ENCODE measurements around the gene LRRC8C. TPM values are rescaled to one million over a fixed set of nuclear protein-coding genes. Genes with fewer than 3 reads are reported as not detected.

LRRC8C gene
- total and polyA plus RNA-seq, 2 experiments from 2014 or later, result 0.89 to 3.9 TPM

DNA sequence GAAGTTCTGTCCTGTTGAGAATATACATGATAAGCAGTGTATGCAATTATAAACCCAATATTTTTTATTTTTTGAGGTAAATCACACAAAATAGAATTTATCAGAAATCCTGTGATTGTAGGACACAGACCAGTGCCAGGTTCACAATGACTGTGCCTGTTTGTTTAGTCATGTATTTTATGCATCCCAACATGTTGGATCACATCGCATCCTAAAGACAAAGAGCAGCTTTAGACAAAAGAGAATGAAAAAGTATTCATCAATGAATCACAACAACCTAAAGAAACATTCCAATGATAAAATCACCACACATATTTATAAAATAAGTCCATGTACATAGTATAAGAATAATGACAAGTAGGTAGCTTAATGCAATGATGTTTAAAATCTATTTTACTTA, 134.7 kb downstream of the LRRC8C start:
- Histone ChIP-seq H3K27me3 (ENCODE audit: insufficient read depth) (peaks cover 22% of the 10 kb centered on the region), H4K20me1 (replicated peaks; ENCODE audit: insufficient read depth) (no peaks in the 10 kb centered on the region), H3K79me2 (replicated peaks; ENCODE audit: insufficient read depth) (no peaks in the 10 kb centered on the region), H3K4me1 (ENCODE audit: insufficient read depth) (no peaks in the 10 kb centered on the region), H3F3A (replicated peaks; ENCODE audit: low read depth) (0 out of 2 replicates have a peak, but pooled peaks cover 4% of the 10 kb centered on the region), H3K36me3 (ENCODE audit: insufficient read depth) (no peaks in the 10 kb centered on the region), H3K4me2 (no peak overlapping the region), H3K27ac (ENCODE audit: low read depth) (no peak overlapping the region), H3K4me3 (no peak overlapping the region), H2AFZ (no peak overlapping the region), H3K9me2 (ENCODE audit: insufficient read depth) (no peaks in the 10 kb centered on the region)
- Mint-ChIP-seq H3K36me3 (ENCODE audit: low read depth) (no peaks in the 10 kb centered on the region), H3K27me3 (ENCODE audit: insufficient read depth, low read depth, poor library complexity) (peaks cover 14% of the 10 kb centered on the region), H3K4me3 (no peak overlapping the region), H3K4me1 (peaks cover 9% of the 10 kb centered on the region; the same call in 2 of the 3 replicates), H3K9me3 (no peaks in the 10 kb centered on the region), H3K27ac (no peak overlapping the region)
- ATAC-seq (no peak), DNase-seq (ENCODE audit: low spot score) (no peak)
- TF ChIP-seq JUNB (IDR thresholded peaks at IDR 0.05; ENCODE audit: unreplicated experiment) (no peak), EZH2 (IDR thresholded peaks at IDR 0.05; ENCODE audit: low read depth, unreplicated experiment) (no peak), ZNF114 (CRISPR knock-in tag; IDR thresholded peaks at IDR 0.05) (no peak), CREB1 (CRISPR knock-in tag; IDR thresholded peaks at IDR 0.05; ENCODE audit: low read depth) (no peak), POLR2AphosphoS5 (IDR thresholded peaks at IDR 0.05; ENCODE audit: low read depth) (no peak), STAT1 (IDR thresholded peaks at IDR 0.05; ENCODE audit: unreplicated experiment) (no peak), NANOG (IDR thresholded peaks at IDR 0.05; ENCODE audit: borderline replicate concordance) (no peak), EZH2phosphoT487 (IDR thresholded peaks at IDR 0.05; ENCODE audit: unreplicated experiment) (no peak), ZNF331 (CRISPR knock-in tag; IDR thresholded peaks at IDR 0.05; ENCODE audit: low read depth) (no peak)
- TF ChIP-seq, protein P1, sequence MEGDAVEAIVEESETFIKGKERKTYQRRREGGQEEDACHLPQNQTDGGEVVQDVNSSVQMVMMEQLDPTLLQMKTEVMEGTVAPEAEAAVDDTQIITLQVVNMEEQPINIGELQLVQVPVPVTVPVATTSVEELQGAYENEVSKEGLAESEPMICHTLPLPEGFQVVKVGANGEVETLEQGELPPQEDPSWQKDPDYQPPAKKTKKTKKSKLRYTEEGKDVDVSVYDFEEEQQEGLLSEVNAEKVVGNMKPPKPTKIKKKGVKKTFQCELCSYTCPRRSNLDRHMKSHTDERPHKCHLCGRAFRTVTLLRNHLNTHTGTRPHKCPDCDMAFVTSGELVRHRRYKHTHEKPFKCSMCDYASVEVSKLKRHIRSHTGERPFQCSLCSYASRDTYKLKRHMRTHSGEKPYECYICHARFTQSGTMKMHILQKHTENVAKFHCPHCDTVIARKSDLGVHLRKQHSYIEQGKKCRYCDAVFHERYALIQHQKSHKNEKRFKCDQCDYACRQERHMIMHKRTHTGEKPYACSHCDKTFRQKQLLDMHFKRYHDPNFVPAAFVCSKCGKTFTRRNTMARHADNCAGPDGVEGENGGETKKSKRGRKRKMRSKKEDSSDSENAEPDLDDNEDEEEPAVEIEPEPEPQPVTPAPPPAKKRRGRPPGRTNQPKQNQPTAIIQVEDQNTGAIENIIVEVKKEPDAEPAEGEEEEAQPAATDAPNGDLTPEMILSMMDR (conservative IDR thresholded peaks at IDR 0.05; ENCODE audit: low read depth in 2 of 2), result no peak
- TF ChIP-seq, protein P2, sequence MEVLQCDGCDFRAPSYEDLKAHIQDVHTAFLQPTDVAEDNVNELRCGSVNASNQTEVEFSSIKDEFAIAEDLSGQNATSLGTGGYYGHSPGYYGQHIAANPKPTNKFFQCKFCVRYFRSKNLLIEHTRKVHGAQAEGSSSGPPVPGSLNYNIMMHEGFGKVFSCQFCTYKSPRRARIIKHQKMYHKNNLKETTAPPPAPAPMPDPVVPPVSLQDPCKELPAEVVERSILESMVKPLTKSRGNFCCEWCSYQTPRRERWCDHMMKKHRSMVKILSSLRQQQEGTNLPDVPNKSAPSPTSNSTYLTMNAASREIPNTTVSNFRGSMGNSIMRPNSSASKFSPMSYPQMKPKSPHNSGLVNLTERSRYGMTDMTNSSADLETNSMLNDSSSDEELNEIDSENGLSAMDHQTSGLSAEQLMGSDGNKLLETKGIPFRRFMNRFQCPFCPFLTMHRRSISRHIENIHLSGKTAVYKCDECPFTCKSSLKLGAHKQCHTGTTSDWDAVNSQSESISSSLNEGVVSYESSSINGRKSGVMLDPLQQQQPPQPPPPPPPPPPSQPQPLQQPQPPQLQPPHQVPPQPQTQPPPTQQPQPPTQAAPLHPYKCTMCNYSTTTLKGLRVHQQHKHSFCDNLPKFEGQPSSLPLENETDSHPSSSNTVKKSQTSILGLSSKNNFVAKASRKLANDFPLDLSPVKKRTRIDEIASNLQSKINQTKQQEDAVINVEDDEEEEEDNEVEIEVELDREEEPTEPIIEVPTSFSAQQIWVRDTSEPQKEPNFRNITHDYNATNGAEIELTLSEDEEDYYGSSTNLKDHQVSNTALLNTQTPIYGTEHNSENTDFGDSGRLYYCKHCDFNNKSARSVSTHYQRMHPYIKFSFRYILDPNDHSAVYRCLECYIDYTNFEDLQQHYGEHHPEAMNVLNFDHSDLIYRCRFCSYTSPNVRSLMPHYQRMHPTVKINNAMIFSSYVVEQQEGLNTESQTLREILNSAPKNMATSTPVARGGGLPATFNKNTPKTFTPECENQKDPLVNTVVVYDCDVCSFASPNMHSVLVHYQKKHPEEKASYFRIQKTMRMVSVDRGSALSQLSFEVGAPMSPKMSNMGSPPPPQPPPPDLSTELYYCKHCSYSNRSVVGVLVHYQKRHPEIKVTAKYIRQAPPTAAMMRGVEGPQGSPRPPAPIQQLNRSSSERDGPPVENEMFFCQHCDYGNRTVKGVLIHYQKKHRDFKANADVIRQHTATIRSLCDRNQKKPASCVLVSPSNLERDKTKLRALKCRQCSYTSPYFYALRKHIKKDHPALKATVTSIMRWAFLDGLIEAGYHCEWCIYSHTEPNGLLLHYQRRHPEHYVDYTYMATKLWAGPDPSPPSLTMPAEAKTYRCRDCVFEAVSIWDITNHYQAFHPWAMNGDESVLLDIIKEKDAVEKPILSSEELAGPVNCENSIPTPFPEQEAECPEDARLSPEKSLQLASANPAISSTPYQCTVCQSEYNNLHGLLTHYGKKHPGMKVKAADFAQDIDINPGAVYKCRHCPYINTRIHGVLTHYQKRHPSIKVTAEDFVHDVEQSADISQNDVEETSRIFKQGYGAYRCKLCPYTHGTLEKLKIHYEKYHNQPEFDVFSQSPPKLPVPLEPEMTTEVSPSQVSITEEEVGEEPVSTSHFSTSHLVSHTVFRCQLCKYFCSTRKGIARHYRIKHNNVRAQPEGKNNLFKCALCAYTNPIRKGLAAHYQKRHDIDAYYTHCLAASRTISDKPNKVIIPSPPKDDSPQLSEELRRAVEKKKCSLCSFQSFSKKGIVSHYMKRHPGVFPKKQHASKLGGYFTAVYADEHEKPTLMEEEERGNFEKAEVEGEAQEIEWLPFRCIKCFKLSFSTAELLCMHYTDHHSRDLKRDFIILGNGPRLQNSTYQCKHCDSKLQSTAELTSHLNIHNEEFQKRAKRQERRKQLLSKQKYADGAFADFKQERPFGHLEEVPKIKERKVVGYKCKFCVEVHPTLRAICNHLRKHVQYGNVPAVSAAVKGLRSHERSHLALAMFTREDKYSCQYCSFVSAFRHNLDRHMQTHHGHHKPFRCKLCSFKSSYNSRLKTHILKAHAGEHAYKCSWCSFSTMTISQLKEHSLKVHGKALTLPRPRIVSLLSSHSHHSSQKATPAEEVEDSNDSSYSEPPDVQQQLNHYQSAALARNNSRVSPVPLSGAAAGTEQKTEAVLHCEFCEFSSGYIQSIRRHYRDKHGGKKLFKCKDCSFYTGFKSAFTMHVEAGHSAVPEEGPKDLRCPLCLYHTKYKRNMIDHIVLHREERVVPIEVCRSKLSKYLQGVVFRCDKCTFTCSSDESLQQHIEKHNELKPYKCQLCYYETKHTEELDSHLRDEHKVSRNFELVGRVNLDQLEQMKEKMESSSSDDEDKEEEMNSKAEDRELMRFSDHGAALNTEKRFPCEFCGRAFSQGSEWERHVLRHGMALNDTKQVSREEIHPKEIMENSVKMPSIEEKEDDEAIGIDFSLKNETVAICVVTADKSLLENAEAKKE (CRISPR knock-in tag; IDR thresholded peaks at IDR 0.05), result no peak
- TF ChIP-seq, protein P3, sequence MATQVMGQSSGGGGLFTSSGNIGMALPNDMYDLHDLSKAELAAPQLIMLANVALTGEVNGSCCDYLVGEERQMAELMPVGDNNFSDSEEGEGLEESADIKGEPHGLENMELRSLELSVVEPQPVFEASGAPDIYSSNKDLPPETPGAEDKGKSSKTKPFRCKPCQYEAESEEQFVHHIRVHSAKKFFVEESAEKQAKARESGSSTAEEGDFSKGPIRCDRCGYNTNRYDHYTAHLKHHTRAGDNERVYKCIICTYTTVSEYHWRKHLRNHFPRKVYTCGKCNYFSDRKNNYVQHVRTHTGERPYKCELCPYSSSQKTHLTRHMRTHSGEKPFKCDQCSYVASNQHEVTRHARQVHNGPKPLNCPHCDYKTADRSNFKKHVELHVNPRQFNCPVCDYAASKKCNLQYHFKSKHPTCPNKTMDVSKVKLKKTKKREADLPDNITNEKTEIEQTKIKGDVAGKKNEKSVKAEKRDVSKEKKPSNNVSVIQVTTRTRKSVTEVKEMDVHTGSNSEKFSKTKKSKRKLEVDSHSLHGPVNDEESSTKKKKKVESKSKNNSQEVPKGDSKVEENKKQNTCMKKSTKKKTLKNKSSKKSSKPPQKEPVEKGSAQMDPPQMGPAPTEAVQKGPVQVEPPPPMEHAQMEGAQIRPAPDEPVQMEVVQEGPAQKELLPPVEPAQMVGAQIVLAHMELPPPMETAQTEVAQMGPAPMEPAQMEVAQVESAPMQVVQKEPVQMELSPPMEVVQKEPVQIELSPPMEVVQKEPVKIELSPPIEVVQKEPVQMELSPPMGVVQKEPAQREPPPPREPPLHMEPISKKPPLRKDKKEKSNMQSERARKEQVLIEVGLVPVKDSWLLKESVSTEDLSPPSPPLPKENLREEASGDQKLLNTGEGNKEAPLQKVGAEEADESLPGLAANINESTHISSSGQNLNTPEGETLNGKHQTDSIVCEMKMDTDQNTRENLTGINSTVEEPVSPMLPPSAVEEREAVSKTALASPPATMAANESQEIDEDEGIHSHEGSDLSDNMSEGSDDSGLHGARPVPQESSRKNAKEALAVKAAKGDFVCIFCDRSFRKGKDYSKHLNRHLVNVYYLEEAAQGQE (IDR thresholded peaks at IDR 0.05; ENCODE audit: unreplicated experiment), result no peak

Data from GM23338 (cell line).